Inferior parietal cortex (tissue), 1 donor: Measurements from ENCODE around the gene GAB3.

ENCODE experiments used
- DNase-seq: peaks from one replicate; pipeline ENCODE4 v3.0.0-alpha.2; 2016; ENCODE audit errors: extremely low spot score

Gene GAB3, protein sequence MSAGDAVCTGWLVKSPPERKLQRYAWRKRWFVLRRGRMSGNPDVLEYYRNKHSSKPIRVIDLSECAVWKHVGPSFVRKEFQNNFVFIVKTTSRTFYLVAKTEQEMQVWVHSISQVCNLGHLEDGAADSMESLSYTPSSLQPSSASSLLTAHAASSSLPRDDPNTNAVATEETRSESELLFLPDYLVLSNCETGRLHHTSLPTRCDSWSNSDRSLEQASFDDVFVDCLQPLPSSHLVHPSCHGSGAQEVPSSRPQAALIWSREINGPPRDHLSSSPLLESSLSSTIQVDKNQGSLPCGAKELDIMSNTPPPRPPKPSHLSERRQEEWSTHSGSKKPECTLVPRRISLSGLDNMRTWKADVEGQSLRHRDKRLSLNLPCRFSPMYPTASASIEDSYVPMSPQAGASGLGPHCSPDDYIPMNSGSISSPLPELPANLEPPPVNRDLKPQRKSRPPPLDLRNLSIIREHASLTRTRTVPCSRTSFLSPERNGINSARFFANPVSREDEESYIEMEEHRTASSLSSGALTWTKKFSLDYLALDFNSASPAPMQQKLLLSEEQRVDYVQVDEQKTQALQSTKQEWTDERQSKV

DNA sequence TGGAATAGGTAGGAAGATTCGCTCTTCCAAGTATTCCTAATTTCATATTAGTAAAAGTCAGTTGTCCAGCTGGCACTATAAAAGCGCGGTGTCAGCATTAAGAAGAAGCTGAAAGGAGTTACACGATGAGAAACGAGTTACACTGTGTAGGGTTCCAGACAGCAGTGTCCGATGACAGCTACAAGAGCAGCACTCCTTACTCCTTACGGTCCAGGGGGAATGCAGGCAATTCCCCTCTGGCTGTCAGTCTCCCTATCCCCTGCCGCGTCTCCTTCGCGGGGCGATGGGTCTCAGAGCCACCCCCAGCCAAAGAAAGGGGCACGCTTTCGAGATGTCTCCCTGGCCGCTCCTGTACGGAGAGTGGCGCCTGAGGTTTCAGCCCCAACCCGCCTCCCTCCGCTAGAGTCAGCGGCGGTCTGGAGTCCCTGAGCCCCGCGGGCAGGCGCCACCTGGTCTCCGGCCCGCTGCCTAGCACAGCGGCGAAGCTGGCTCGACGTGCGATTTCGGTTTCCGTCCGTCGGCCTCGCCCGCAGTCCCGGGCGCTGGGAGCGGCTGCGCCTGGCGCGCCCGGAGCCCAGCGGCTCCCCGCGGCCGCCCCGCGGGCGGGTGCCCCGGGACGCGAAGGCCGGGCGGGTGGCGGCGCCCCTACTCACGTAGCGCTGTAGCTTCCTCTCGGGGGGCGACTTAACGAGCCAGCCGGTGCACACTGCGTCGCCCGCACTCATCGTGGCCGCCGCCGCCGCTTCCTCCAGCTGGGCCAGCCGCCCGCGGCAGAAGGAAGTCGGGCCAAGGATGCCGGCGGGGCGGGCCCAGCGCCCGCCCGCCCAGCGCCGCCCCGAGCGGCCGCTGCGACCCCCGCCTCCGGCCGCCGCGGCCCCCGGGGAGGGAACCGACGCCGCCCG is at the start of gene GAB3:
Gene GAB3, minus strand, starts transcription at position 777 of the 902 bp plus-strand sequence. Its CDS starts 52 bp downstream, at position 725.
- no peak for DNase-seq

DNA sequence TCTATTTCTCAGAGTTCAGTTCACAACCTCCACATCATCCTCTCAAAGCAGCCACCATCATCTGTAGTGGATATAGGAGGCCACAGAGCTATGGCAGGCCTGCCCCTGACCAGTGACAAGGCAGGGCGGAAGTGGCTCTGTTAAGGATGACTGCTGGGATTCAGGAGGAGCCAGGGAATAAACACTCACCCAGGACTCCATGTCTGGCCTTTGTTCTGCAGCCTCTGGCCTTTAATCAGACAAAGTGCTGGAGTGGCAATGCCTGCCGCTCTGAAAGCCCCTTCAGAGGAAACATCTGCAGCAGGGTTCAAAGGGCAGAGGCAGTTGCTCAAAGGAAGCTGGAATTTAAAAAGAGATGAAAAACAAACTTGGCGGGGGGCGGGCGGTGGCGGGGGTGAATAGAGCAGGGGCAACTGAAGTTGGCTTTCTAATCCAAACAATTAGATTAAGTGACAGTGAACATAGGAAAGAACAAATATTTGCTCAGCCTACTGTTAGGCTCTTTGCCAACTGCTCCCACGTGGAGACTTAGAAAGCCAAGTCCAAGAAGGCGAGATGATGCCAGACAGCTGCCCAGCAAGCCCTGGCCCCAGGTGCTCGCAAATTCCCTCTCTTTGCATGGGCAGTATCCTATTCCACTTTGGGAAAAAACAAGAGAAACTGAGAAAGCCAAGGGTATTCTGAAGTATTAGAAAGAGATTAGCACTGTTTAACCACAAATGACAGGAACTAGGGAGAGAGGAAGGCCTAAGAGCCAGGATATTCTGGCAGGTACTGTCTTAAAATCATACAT is 48.9 kb upstream of the GAB3 start:
- DNase-seq: no peak

DNA sequence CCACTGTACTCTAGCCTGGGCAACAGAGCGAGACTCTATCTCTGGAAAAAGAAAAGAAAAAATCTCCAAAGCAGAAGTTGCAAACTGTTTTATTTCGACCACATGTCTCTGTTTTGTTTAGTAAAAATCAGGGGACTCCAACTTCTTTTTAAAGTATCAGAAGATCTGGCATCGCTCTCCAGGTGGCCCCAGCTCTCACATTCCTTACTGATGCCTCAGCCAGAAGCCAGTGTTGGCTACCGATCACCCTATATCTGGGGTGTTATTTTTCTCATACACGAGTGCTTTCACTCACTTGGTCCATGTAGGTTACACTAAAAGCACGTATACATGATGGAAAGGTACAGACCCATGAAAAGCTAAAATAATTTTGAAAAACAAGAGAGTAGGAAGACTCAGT is 46.1 kb upstream of the GAB3 start:
- DNase-seq: no peak

DNA sequence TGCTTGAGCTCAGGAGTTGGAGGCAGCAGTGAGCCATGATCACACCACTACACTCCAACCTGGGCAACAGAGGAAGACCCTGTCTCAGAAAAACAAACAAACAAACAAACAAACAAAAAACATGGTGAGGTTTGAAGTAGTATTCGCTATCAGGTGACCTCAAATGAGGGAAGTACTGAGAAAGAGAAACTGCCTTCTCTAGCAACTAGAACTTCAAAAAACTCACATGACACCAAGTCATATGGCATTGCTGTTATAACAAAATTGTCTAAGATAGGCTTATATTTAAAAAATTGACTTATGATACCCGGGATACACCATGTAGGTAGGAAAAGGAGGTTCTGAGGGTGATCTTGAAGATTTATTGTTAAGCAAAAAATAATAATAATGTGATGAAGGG is 44.1 kb upstream of the GAB3 start:
- no peak for DNase-seq

DNA sequence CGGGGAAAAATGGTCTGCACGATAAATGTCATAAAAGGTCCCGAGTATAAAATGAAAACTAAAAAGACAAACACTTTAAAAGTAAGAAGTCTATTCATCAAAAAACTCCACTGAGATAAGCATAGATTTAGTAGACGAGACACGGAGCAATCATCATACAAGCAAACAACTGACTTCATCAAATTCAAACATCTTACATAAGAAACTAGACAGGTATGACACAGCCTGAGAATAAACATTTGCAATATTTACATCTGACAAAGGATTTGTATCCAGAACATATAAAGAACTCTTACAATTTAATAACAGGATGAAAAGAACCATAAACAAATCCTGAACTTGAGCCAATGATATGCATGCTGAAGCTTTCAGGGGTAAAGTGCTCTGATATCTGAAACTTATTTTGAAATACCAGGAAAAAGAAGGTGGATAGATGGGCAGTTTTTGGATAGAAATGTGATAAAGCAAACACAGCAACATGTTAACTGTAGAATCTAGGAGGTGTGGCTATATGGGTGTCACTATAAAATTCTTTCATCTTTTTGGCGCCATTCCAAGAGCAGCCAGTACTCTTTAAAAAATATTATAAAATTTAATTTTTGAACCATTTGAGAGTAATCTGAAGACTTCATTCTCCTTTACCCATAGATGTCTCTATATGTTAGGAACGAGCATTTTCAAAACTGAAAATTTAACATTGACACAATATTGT is 42.4 kb upstream of the GAB3 start:
- DNase-seq: no peak

DNA sequence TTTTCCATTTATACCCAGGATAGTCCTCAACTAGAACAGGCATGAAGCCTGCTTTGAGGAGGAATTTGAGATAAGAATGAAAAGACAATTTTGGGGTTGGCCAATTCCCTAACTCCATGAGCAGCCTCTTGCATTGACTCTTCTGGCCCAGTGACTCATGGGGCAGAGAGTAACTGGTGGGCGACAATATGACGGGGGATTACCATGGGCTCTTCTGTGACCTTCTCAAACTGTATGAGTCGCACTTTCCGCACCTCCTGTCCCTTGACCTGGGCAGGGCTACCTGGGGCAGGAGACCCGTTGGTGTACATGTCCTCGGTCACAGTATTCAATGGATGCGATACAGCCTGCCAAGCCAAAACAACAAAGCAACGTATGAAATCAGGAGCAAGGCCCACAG is 41.1 kb upstream of the GAB3 start:
- DNase-seq: no peak

DNA sequence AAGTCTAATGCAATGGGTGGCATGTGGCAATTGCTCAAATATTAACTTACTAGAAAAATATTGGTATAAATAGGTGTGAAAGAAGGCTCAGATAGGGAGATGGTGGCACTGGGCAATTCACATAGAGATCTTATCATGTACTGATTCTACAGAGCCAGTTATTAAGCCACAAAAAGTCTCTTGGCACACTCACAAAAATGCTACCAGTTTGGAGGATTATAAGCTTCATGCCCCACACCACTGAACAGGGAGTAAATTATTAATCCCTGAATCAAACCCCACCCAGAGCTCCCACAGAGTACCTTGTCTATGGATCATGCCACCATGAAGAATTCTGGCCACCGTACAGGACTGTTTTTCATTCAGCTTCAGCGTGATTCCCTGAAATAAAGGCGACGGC is 40.6 kb upstream of the GAB3 start:
- DNase-seq: no peak

DNA sequence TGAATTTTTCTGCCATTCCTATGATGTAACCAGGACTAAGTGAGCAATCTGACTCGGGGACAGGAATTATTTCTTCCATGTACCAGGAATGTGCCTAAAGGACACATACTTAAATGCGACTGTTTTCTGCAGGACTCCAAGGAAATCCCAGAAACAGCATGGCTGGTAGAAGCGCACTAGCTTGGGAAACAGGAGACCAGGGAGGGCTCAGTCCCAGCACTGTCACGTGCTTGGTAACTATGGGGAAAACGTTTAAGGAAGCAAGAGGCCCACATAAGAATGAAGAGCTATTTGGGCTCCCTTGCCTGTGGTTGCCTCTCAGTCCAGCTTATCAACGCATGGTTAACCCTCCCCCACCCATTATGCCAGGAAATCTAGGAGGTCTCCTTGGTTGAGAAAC is 34.8 kb upstream of the GAB3 start:
- no peak for DNase-seq

DNA sequence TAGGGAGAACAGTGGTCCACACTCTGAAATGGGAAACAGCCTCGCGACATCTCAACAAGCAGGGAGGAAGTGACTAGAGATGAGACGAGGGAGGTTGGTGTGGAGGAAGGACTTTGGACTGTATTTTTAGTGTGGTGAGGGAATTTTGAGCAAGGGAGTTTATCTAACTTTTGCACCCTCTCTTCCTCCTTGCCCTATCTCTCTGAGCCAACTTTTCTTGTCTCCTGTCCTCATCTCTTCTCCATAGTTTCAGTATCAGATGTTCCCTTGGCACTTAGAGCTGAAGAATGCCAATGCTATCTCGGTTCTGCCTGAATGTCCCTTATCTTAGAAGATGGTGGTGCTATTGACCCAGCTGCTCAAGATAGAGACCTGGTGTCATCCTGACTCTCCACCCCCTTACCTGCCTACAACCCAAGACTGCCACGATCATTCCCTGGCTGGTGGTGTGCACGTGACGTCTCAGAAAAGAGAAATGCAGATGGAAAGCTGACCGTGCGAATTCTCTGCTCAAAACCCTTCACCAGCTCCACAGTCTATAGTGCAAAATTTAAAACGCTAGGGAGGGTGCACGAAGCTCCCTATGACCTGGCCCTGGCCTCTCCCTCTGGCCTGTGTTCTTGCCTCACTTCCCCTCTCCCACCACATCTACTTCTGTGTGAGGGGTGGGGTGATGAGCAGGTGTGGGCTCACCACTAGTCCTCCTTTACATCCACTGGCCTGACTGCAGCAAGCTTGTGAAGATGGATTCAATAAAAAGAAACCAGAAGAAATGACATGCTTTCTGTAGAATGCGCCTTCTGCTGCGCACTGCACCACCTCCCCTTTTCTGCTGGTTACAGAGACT is 33.5 kb upstream of the GAB3 start:
- DNase-seq: no peak

DNA sequence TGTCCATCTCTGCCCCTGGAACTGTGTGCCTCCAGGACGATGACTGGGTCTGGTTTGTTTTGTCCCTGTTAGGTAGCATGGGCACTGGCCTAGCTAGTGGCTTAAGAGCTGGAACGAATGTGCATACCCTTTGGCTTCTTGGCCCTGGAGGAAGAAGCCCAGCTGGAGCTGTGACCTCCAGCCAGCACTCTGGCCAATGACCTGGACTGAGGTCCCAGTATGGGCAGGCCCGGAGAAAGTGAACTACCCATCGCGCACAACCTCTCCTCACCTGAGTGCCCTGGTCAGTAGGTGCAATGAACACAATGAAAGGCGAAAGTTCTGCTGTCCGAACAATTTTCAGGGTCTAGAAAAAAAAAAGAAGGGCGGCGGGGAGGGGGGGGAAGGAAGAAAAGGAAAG is 30.1 kb upstream of the GAB3 start:
- DNase-seq: no peak

DNA sequence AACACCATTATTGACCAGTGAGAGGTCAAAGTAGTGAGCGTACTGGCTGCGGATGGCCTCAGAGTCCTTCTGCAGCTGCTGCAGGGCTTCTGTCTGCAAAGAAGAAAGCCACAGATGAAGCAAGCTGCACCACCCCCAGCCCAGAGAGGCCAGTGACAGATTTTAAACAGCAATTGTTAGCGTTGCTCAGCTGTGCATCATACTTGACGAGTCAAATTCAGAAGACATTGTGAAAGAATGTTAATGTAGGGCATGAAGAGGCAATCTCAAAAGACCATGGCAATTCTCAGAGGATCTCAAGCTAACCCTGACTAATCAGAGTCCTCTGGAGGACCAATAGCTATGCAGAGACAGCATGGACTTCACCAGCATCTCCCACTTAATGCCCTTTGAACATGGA is 28.4 kb upstream of the GAB3 start:
- DNase-seq: no peak

DNA sequence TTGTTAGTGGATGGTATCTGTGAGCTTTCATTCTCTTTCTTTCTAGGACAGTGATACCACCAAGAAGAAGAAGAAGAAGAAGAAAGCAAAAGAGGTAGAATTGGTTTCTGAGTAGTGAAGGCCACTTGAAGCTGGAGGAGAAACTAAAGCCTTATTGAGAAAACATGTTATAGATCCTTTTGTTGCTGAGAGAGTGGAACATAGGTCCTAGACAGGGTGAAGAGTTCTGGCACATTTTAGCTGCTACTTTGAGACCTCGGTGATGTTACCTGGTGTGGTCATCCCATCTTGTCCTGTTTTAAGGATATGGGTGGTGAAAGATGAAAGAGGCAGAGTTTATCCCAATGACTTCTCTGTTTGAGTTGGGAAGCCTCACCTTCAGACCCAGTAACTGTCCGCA is 25.9 kb upstream of the GAB3 start:
- DNase-seq: no peak

DNA sequence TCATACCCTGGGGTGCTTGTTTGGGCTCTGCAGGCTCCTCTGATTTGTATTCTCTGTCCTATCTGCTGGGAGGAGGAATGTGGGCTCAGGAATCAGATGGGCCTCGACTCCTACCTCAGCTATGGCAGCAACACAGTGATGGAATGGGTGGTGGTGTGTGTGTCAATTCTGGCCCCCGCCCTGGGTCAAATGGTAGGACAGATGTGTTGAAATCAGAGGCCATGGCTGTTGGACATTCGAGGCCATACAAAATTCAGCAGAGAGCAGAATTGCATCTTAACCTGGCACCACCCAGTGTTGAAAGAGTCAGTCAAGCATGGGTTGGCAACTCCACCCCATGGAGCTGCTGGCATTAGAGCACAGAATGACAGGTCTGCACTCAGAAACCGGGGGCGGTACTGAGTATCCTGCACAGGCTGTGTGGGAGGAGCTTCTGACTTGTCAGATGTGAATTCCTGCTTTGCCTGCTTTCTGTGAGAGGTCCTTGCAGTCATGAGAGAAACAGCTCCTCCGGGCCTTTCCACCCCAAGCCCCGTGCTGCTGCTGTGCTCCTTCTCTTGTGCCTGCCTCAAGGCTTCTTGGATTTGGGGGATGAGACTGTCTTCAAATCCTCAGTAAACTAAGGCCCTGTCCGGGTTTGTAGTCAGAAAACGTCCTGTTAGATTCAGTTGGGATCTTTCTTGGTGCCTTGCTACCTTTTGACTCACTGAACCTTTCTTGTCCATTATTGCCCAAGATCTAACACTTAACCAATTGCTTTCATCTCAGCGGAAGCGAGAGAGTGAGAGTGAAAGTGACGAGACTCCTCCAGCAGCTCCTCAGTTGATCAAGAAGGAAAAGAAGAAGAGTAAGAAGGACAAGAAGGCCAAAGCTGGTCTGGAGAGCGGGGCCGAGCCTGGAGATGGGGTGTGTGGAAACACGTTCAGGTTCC is 24.8 kb upstream of the GAB3 start:
- no peak for DNase-seq

DNA sequence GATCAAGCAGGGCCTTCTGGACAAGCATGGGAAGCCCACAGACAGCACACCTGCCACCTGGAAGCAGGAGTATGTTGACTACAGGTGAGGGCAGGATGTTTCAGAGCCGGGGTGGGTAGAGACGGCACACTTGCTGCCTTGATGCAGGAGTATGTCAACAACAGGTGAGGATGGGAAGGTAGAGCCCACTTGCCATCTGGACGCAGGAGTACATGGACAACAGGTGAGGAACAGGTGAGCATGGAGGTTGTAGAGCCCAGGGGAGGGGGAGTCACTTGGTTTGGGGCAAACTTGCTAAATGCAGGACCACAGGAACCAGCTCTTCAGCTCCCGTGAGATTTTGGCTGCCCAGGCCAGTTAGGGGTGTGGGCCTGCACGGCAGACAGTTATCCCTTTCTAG is 23.7 kb upstream of the GAB3 start:
- DNase-seq: no peak

DNA sequence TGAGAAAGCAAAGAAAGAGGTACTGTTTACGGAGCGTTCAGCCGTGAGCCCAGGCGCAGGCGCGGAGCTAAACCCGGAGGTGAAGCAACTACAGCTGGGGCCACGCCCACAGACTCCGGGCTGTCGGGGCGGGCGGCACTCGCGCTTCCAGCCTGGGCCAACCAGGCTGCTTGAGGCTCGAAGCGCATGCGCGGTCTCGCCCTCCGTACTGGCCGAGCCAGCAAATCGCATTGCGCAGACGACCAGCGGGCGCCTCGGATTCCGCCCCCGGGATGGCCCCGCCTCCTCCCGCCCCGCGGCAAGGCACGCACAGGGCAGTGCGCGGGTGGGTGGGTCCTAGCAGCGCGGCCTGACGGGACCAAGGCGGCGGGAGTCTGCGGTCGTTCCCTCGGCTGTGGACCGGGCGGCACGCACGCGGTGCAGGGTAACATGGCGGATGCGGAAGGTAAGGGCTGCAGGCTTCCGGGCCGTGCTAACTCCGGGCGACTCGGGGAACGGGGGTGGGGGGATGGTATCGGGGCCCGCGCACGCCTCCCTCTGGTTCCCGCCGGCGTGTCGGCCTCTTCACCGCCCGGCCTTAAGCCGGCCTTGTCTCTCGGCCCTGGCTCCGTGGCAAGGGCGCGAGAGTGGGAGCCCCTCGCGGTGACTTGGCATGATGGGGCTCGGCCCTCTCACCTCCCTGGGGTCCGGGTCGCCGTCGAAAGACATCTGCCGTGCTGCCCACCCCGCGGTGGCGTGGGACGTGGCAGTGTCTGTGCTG is 11.8 kb upstream of the GAB3 start, which contains the start of gene DKC1:
Gene DKC1, plus strand, starts transcription at position 328 of the 760 bp plus-strand sequence. Its CDS starts 102 bp downstream, at position 430.
- peak; percentile 89 for DNase-seq

DNA sequence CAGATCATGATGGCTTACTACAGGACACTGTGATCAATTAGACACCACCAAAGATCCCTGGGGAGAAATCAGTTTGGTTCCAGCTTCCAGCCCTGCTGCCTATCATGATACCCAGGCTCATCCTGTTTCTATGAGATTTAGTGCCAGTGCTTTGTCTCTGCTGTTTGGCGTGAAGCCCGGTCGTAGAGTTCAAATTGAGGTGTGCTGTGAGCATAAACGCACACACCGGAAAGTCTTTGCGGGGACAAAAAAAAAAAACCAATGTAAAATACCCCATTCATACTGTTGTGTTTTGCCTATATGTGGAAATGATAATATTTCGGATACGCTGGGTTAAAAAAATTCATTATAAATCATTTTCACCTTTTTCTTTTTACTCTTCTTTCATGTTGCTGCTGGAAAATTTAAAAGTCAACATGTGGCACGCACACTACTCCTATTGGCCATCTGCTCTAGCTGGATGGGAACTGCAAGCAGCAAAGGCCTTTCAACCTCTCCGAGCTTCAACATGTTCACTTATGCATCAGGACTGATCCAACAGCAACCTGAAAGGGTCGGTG is 11.2 kb upstream of the GAB3 start:
- DNase-seq: no peak

DNA sequence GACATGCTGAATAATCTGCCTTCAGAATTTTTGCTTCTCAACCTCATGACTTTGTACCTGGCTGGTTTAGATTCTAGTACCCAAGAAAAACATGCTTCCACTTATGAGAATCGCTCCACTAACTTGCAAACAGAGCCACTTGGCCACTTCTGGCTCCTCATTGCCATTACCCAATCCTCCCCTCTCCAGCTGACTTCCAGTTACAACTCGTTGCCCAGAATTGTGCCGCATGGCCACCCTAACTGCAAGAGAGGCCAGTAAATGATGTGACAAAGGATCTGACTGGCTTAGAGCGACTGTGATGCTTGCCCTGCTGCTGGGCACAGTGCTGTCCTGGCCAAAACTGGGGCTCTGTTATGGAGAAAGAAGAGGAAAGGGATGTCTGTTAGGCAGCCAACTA is 7.8 kb upstream of the GAB3 start:
- DNase-seq: no peak
